Astrocyte (in vitro differentiated cells and primary cell): ENCODE measurements around the gene C7orf57. TPM values are rescaled to one million over a fixed set of nuclear protein-coding genes. Genes with fewer than 3 reads are reported as not detected.
"Not testable (repeated sequence)": the region's sequence is repeated elsewhere in the genome, so short reads cannot be mapped to it uniquely, and the experiment has no call there.

ENCODE experiments used
- DNase-seq: peaks from one replicate; pipeline ENCODE4 v3.0.0-alpha.2; 2010; ENCODE audit warnings: low read depth
- FAIRE-seq: peaks from 2 replicates; lab custom pipeline; 2011; peaks lifted over from hg19 to GRCh38; lab: Jason Lieb, UNC
- H2AFZ ChIP-seq: 2 replicates; pipeline ENCODE4 v1.6.0; 2012; ENCODE audit warnings: low read depth, low read length, inconsistent platforms
- H3K27ac ChIP-seq: 2 replicates; pipeline ENCODE4 v1.5.1; 2011; ENCODE audit warnings: low read depth, low read length, inconsistent platforms
- H3K27me3 ChIP-seq: 2 replicates; pipeline ENCODE4 v1.6.0; 2011; ENCODE audit warnings: low read length, inconsistent platforms; ENCODE audit not compliant: insufficient read depth
- H3K36me3 ChIP-seq: 2 replicates; pipeline ENCODE4 v1.5.1; 2011; ENCODE audit warnings: low read length, inconsistent platforms; ENCODE audit not compliant: insufficient read depth
- H3K4me1 ChIP-seq: 2 replicates; pipeline ENCODE4 v1.5.1; 2011; ENCODE audit warnings: low read length, inconsistent platforms; ENCODE audit not compliant: insufficient read depth
- H3K4me2 ChIP-seq: 2 replicates; pipeline ENCODE4 v1.6.0; 2012; ENCODE audit warnings: low read length, inconsistent platforms
- H3K4me3 ChIP-seq: 2 replicates; pipeline ENCODE4 v1.5.1; 2011; ENCODE audit warnings: low read depth, mild to moderate bottlenecking, low read length, inconsistent platforms; ENCODE audit not compliant: insufficient read depth
- H3K79me2 ChIP-seq: 2 replicates; pipeline ENCODE4 v1.6.0; 2012; ENCODE audit warnings: mild to moderate bottlenecking, low read length, inconsistent platforms; ENCODE audit not compliant: insufficient read depth
- H3K9ac ChIP-seq: 2 replicates; pipeline ENCODE4 v1.6.0; 2012; ENCODE audit warnings: mild to moderate bottlenecking, low read length, inconsistent platforms
- H3K9me3 ChIP-seq: 2 replicates; pipeline ENCODE4 v1.5.1; 2012; ENCODE audit warnings: low read depth, mild to moderate bottlenecking, low read length, inconsistent platforms; ENCODE audit not compliant: insufficient read depth
- H4K20me1 ChIP-seq: 2 replicates; pipeline ENCODE4 v1.6.0; 2012; ENCODE audit warnings: low read length, inconsistent platforms; ENCODE audit not compliant: insufficient read depth
- H3K27ac Mint-ChIP-seq: one replicate; pipeline ENCODE4 v1.8.0; 2021; ENCODE audit warnings: mild to moderate bottlenecking, mixed read lengths; ENCODE audit not compliant: unreplicated experiment
- H3K27me3 Mint-ChIP-seq: one replicate; pipeline ENCODE4 v1.8.0; 2021; ENCODE audit warnings: low read depth, mixed read lengths; ENCODE audit not compliant: unreplicated experiment
- H3K36me3 Mint-ChIP-seq: one replicate; pipeline ENCODE4 v1.8.0; 2021; ENCODE audit warnings: low read depth, mixed read lengths; ENCODE audit not compliant: unreplicated experiment
- H3K4me1 Mint-ChIP-seq: one replicate; pipeline ENCODE4 v1.8.0; 2021; ENCODE audit warnings: low read depth, mixed read lengths; ENCODE audit not compliant: unreplicated experiment
- H3K4me3 Mint-ChIP-seq: one replicate; pipeline ENCODE4 v1.8.0; 2021; ENCODE audit warnings: mild to moderate bottlenecking, moderate library complexity, mixed read lengths; ENCODE audit not compliant: unreplicated experiment
- H3K9me3 Mint-ChIP-seq: one replicate; pipeline ENCODE4 v1.8.0; 2021; ENCODE audit warnings: mild to moderate bottlenecking, mixed read lengths; ENCODE audit not compliant: unreplicated experiment
- EZH2 ChIP-seq: IDR thresholded peaks from 2 replicates; pipeline ENCODE4 v1.6.1; 2012; ENCODE audit warnings: mild to moderate bottlenecking, low read length, inconsistent platforms; ENCODE audit not compliant: insufficient read depth
- total RNA-seq: library from RNA; stranded (reverse); gene quantifications from 2 replicates; pipeline ENCODE4 v1.2.1, GENCODE V29; 2021
- TF ChIP-seq, protein P1 (sequence below): IDR thresholded peaks from 2 replicates; pipeline ENCODE4 v1.5.1; 2011; ENCODE audit warnings: low read depth, mild to moderate bottlenecking, inconsistent platforms, low read length, moderate library complexity; ENCODE audit not compliant: insufficient read depth

The C7orf57 gene
- total RNA-seq, 1 donor from 2014 or later = not detected

DNA sequence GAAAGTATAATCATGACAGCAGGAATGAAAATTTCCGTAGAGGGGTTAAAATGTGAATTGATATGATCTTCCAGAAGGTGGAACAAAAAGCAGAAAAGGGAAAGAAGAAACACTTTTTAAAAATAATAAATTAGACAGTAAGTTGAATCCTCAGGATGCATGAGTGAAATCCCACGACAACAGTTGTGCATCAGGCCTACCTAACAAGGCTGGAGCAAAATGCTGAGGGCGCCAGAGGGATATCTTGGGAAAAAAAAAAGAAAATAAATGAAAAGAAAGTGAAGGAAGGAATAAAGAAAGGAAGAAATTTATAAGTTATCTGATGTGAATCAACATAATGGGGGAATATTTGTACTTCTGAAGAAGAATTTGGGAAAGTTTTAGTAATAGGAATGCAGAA, 42.9 kb upstream of the C7orf57 start:
- DNase-seq (no peak), FAIRE-seq (no peak)
- H3K4me2 ChIP-seq = peak overlapping the region; percentile 97
- H3K9me3 ChIP-seq = no peaks in the 10 kb centered on the region
- no peak overlapping the region for H3K4me3 ChIP-seq
- Mint-ChIP-seq H3K4me3 (peak overlapping the region; percentile 78), H3K9me3 (peaks cover 2% of the 10 kb centered on the region), H3K27me3 (no peaks in the 10 kb centered on the region), H3K36me3 (peaks cover 1% of the 10 kb centered on the region), H3K4me1 (peaks cover 8% of the 10 kb centered on the region), H3K27ac (peak overlapping the region; percentile 60)
- peak overlapping the region; percentile 96 for H2AFZ ChIP-seq
- H3K36me3 ChIP-seq = no peaks in the 10 kb centered on the region
- no peaks in the 10 kb centered on the region for H4K20me1 ChIP-seq
- H3K27me3 ChIP-seq = no peaks in the 10 kb centered on the region
- no peaks in the 10 kb centered on the region for H3K79me2 ChIP-seq
- H3K9ac ChIP-seq = peak overlapping the region; percentile 62
- peaks cover 7% of the 10 kb centered on the region for H3K4me1 ChIP-seq
- no peak for TF ChIP-seq EZH2
- TF ChIP-seq, protein P1, sequence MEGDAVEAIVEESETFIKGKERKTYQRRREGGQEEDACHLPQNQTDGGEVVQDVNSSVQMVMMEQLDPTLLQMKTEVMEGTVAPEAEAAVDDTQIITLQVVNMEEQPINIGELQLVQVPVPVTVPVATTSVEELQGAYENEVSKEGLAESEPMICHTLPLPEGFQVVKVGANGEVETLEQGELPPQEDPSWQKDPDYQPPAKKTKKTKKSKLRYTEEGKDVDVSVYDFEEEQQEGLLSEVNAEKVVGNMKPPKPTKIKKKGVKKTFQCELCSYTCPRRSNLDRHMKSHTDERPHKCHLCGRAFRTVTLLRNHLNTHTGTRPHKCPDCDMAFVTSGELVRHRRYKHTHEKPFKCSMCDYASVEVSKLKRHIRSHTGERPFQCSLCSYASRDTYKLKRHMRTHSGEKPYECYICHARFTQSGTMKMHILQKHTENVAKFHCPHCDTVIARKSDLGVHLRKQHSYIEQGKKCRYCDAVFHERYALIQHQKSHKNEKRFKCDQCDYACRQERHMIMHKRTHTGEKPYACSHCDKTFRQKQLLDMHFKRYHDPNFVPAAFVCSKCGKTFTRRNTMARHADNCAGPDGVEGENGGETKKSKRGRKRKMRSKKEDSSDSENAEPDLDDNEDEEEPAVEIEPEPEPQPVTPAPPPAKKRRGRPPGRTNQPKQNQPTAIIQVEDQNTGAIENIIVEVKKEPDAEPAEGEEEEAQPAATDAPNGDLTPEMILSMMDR = no peak
- no peak overlapping the region for H3K27ac ChIP-seq

DNA sequence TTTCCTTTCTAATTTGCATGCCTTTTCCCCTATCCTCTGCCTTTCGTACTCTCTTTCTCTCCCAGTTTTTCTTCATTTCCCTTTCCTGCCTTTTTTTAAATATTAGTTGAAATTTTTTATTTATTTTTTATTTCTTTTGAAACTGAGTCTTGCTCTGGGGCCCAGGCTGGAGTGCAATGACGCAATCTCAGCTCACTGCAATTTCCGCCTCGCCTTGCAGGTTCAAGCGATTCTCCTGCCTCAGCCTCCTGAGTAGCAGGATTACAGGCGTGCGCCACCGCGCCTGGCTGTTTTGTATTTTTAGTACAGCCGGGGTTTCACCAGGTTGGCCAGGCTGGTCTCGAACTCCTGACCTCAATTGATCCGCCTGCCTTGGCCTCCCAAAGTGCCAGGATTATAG, 35.9 kb upstream of the C7orf57 start:
- Mint-ChIP-seq H3K36me3 (peaks cover 1% of the 10 kb centered on the region), H3K4me3 (no peak overlapping the region), H3K4me1 (peaks cover 6% of the 10 kb centered on the region), H3K27ac (no peak overlapping the region), H3K27me3 (peaks cover 2% of the 10 kb centered on the region), H3K9me3 (peaks cover 2% of the 10 kb centered on the region)
- Histone ChIP-seq H3K79me2 (no peaks in the 10 kb centered on the region), H3K4me2 (no peak overlapping the region), H3K9me3 (no peaks in the 10 kb centered on the region), H3K9ac (no peak overlapping the region), H3K27me3 (no peaks in the 10 kb centered on the region), H4K20me1 (no peaks in the 10 kb centered on the region), H3K27ac (peak overlapping the region; percentile 60), H3K36me3 (no peaks in the 10 kb centered on the region), H2AFZ (no peak overlapping the region), H3K4me3 (no peak overlapping the region), H3K4me1 (peaks cover 3% of the 10 kb centered on the region)
- TF ChIP-seq, protein P1 = no peak
- TF ChIP-seq EZH2 = no peak
- DNase-seq = no peak
- no peak for FAIRE-seq

DNA sequence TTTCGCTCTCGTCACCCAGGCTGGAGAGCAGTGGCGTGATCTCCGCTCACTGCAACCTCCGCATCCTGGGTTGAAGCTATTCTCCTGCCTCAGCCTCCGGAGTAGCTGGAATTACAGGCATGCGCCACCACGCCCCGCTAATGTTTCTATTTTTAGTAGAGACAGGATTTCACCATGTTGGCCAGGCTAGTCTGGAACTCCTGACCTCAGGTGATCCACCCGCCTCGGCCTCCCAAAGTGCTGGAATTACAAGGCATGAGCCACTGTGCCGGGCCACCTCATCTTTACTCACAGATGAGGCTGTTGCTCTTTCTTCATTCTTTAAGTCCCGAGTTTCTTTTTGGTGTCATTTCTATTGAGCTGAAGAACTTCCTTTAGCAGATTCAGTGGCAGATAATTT, 35.2 kb upstream of the C7orf57 start:
- not testable (repeated sequence) for H3K27me3 Mint-ChIP-seq, H3K9me3 Mint-ChIP-seq
- peak overlapping the region; percentile 61 for H2AFZ ChIP-seq

More for the DNA sequence above, 35.2 kb upstream of the C7orf57 start:
- not testable (repeated sequence) for H3K4me3 ChIP-seq, H3K36me3 ChIP-seq, FAIRE-seq, H3K9me3 ChIP-seq, H3K27me3 ChIP-seq, H4K20me1 ChIP-seq, H3K36me3 Mint-ChIP-seq, H3K4me3 Mint-ChIP-seq, H3K4me1 Mint-ChIP-seq, H3K79me2 ChIP-seq, H3K4me1 ChIP-seq
- peak; percentile 48 for DNase-seq
- Histone ChIP-seq H3K4me2 (peak overlapping the region; percentile 68), H3K27ac (peak overlapping the region; percentile 61), H3K9ac (peak overlapping the region; percentile 38)
- H3K27ac Mint-ChIP-seq = peak overlapping the region; percentile 48
